H9 (cell line): ENCODE results near the gene SPATA20. TPM values are rescaled to one million over a fixed set of nuclear protein-coding genes. Genes with fewer than 3 reads are reported as not detected.

Source experiments
- DNase-seq: peaks from one replicate; pipeline ENCODE4 v3.0.0-alpha.2; 2017
- H2AFZ ChIP-seq: one replicate; pipeline ENCODE4 v1.6.1; 2013; ENCODE audit warnings: mild to moderate bottlenecking, low read length, control low read depth, moderate library complexity
- H2AK5ac ChIP-seq: 2 replicates; pipeline ENCODE4 v1.6.1; 2013; ENCODE audit warnings: low read length, control low read depth, mixed read lengths; ENCODE audit not compliant: insufficient read length
- H2BK120ac ChIP-seq: one replicate; pipeline ENCODE4 v1.6.1; 2013; ENCODE audit warnings: low read depth, mild to moderate bottlenecking, low read length, control low read depth, inconsistent platforms; ENCODE audit not compliant: poor library complexity, severe bottlenecking
- H2BK12ac ChIP-seq: 2 replicates; pipeline ENCODE4 v1.6.1; 2013; ENCODE audit warnings: low read length, control low read depth, mixed read lengths, low read depth; ENCODE audit not compliant: insufficient read length
- H2BK15ac ChIP-seq: 2 replicates; pipeline ENCODE4 v1.6.1; 2013; ENCODE audit warnings: low read depth, low read length, control low read depth
- H2BK20ac ChIP-seq: one replicate; pipeline ENCODE4 v1.6.1; 2013; ENCODE audit warnings: low read depth, mild to moderate bottlenecking, low read length, control low read depth, inconsistent platforms; ENCODE audit not compliant: poor library complexity, severe bottlenecking
- H2BK5ac ChIP-seq: 2 replicates; pipeline ENCODE4 v1.6.1; 2013; ENCODE audit warnings: low read length, control low read depth, mixed read lengths; ENCODE audit not compliant: insufficient read length
- H3K14ac ChIP-seq: 2 replicates; pipeline ENCODE4 v1.6.1; 2013; ENCODE audit warnings: low read length, control low read depth; ENCODE audit not compliant: insufficient read depth
- H3K18ac ChIP-seq: 2 replicates; pipeline ENCODE4 v1.6.1; 2013; ENCODE audit warnings: low read depth, mild to moderate bottlenecking, mixed read lengths, low read length, control low read depth; ENCODE audit not compliant: insufficient read length
- H3K23ac ChIP-seq: 2 replicates; pipeline ENCODE4 v1.6.1; 2013; ENCODE audit warnings: low read length, control low read depth, mixed read lengths, low read depth; ENCODE audit not compliant: insufficient read length
- H3K23me2 ChIP-seq: 2 replicates; pipeline ENCODE4 v1.6.1; 2013; ENCODE audit warnings: low read depth, mild to moderate bottlenecking, mixed read lengths, low read length, control low read depth; ENCODE audit not compliant: insufficient read length, poor library complexity, severe bottlenecking
- H3K27ac ChIP-seq: 2 replicates; pipeline ENCODE4 v1.5.1; 2013; ENCODE audit warnings: low read length, control low read depth, mixed read lengths, low read depth; ENCODE audit not compliant: insufficient read length
- H3K27me3 ChIP-seq: 2 replicates; pipeline ENCODE4 v1.6.1; 2013; ENCODE audit warnings: low read length, control low read depth, inconsistent platforms; ENCODE audit not compliant: insufficient read depth
- H3K4ac ChIP-seq: 2 replicates; pipeline ENCODE4 v1.6.1; 2013; ENCODE audit warnings: low read depth, mild to moderate bottlenecking, control low read depth, inconsistent platforms, low read length, moderate library complexity
- H3K4me1 ChIP-seq: 2 replicates; pipeline ENCODE4 v1.6.1; 2013; ENCODE audit warnings: low read length, control low read depth, inconsistent platforms; ENCODE audit not compliant: insufficient read depth
- H3K4me2 ChIP-seq: 2 replicates; pipeline ENCODE4 v1.6.1; 2013; ENCODE audit warnings: low read length, control low read depth, mixed read lengths; ENCODE audit not compliant: insufficient read length, insufficient read depth
- H3K56ac ChIP-seq: 2 replicates; pipeline ENCODE4 v1.6.1; 2013; ENCODE audit warnings: low read depth, mild to moderate bottlenecking, mixed read lengths, low read length, control low read depth; ENCODE audit not compliant: insufficient read length
- H3K79me1 ChIP-seq: 2 replicates; pipeline ENCODE4 v1.6.1; 2013; ENCODE audit warnings: low read depth, mild to moderate bottlenecking, moderate library complexity, low read length, control low read depth, inconsistent platforms; ENCODE audit not compliant: insufficient read depth, poor library complexity, severe bottlenecking
- H3K79me2 ChIP-seq: 2 replicates; pipeline ENCODE4 v1.6.1; 2013; ENCODE audit warnings: low read length, control low read depth, inconsistent platforms; ENCODE audit not compliant: insufficient read depth
- H3K9ac ChIP-seq: 2 replicates; pipeline ENCODE4 v1.6.1; 2013; ENCODE audit warnings: low read length, control low read depth, mixed read lengths; ENCODE audit not compliant: insufficient read length; ENCODE audit errors: extremely low read depth
- H3K9me3 ChIP-seq: one replicate; pipeline ENCODE4 v1.6.1; 2013; ENCODE audit warnings: low read depth, low read length, inconsistent platforms; ENCODE audit not compliant: control insufficient read depth
- H3T11ph ChIP-seq: one replicate; pipeline ENCODE4 v1.6.1; 2013; ENCODE audit warnings: mild to moderate bottlenecking, low read length, control low read depth, inconsistent platforms
- H4K20me1 ChIP-seq: one replicate; pipeline ENCODE4 v1.6.1; 2013; ENCODE audit not compliant: control insufficient read depth, insufficient read length, insufficient read depth
- H4K5ac ChIP-seq: 2 replicates; pipeline ENCODE4 v1.6.1; 2013; ENCODE audit warnings: low read depth, mild to moderate bottlenecking, mixed read lengths, low read length, control low read depth; ENCODE audit not compliant: insufficient read length
- H4K8ac ChIP-seq: replicated peaks from 2 replicates; pipeline ENCODE4 v1.6.1; 2013; ENCODE audit warnings: low read length, control low read depth, mixed read lengths, low read depth; ENCODE audit not compliant: insufficient read length
- H4K91ac ChIP-seq: 2 replicates; pipeline ENCODE4 v1.6.1; 2013; ENCODE audit warnings: low read depth, mild to moderate bottlenecking, moderate library complexity, mixed read lengths, low read length, control low read depth; ENCODE audit not compliant: insufficient read length
- H3K27ac Mint-ChIP-seq, 3 experiments: 2 replicates in 2 of 3; 3 replicates in 1 of 3; pipeline ENCODE4 v1.8.0; 2020 to 2021; ENCODE audit warnings: mixed read lengths in 3 of 3, mild to moderate bottlenecking in 1 of 3, moderate library complexity in 1 of 3
- H3K27me3 Mint-ChIP-seq: 2 replicates; pipeline ENCODE4 v1.8.0; 2021; ENCODE audit warnings: low read depth, mild to moderate bottlenecking, moderate library complexity, mixed read lengths
- H3K36me3 Mint-ChIP-seq, 3 experiments: 2 replicates in 2 of 3; 3 replicates in 1 of 3; pipeline ENCODE4 v1.8.0; 2020 to 2021; ENCODE audit warnings: low read depth in 3 of 3, mixed read lengths in 3 of 3; ENCODE audit not compliant: insufficient read depth in 1 of 3
- H3K4me1 Mint-ChIP-seq, 2 experiments: 2 replicates each; pipeline ENCODE4 v1.8.0; 2020; ENCODE audit warnings: mixed read lengths in 2 of 2
- H3K4me3 Mint-ChIP-seq, 2 experiments: 2 replicates in 1 of 2; 3 replicates in 1 of 2; pipeline ENCODE4 v1.8.0; 2020 to 2021; ENCODE audit warnings: mild to moderate bottlenecking in 2 of 2, mixed read lengths in 2 of 2, moderate library complexity in 1 of 2
- H3K9me3 Mint-ChIP-seq, 2 experiments: 2 replicates in 1 of 2; 3 replicates in 1 of 2; pipeline ENCODE4 v1.8.0; 2020; ENCODE audit warnings: mild to moderate bottlenecking in 2 of 2, mixed read lengths in 2 of 2, moderate library complexity in 1 of 2
- WGBS: extraction: QIAGEN DNeasy Blood & Tissue Kit; methylation state at CpG from one replicate; pipeline ENCODE4 v1.1.7; 2013; ENCODE audit warnings: missing lambda C conversion rate, low lambda C conversion rate, mixed read lengths; ENCODE audit not compliant: insufficient read length; ENCODE audit errors: extremely low coverage; 5-methylcytosine and 5-hydroxymethylcytosine counted together
- total RNA-seq: library from RNA; stranded (reverse); gene quantifications from 2 replicates; pipeline ENCODE4 v1.2.1, GENCODE V29; 2021
- TF ChIP-seq, protein P1 (sequence below): fragments of 200-600 bp; sonication (generic); conservative IDR thresholded peaks from 3 replicates; pipeline ENCODE4 v1.8.0; 2021; ENCODE audit warnings: antibody characterized with exemption, mild to moderate bottlenecking

Gene SPATA20
- total RNA-seq, 1 experiment from 2014 or later: 23.9 TPM

DNA sequence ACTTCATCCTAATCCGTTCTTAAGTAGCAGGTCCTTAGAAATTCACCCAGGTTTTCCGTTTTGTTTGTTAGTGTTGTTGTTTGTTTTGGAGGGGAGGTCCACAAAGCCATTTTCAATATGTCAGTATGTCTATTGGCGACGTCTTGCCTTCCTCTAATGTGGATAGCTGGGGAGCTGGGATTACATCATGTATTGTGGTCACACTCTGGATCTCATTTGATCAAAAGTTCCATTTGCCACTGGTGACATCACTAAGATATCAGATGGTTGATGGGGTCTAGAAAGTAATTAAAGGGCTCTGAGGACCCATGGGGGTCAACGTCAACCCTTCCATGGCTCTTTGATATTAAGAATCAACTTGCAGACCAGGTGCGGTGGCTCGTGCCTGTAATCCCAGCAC, 17.1 kb upstream of the SPATA20 start:
- Histone ChIP-seq H2BK15ac (no peak overlapping the region), H4K20me1 (no peaks in the 10 kb centered on the region), H4K8ac (no peak overlapping the region), H2AK5ac (no peak overlapping the region), H3K4me1 (peaks cover 3% of the 10 kb centered on the region; the same call in 1 of the 2 replicates), H2BK120ac (no peak overlapping the region), H3K27ac (no peak overlapping the region), H2BK12ac (no peak overlapping the region), H3K23me2 (peaks cover 17% of the 10 kb centered on the region), H3K23ac (no peak overlapping the region), H3K18ac (no peak overlapping the region), H3K9me3 (no peaks in the 10 kb centered on the region), H3K14ac (no peak overlapping the region), H3K4me2 (no peak overlapping the region), H3K79me1 (no peaks in the 10 kb centered on the region), H2BK5ac (no peak overlapping the region), H3K4ac (no peak overlapping the region), H4K5ac (no peak overlapping the region), H3K9ac (no peak overlapping the region), H2AFZ (no peak overlapping the region), H3K56ac (no peak overlapping the region), H2BK20ac (no peak overlapping the region), H3K27me3 (no peaks in the 10 kb centered on the region; the same call in 1 of the 2 replicates), H4K91ac (no peak overlapping the region), H3T11ph (no peak overlapping the region), H3K79me2 (no peaks in the 10 kb centered on the region)
- peaks cover 39 to 42% of the 10 kb centered on the region in 2 experiments for H3K4me1 Mint-ChIP-seq
- H3K9me3 Mint-ChIP-seq: no peaks in the 10 kb centered on the region; a peak in 1 of 5 replicates
- H3K27me3 Mint-ChIP-seq: peaks cover 49% of the 10 kb centered on the region
- no peak overlapping the region for H3K27ac Mint-ChIP-seq
- no peaks in the 10 kb centered on the region for H3K36me3 Mint-ChIP-seq
- DNase-seq: no peak
- TF ChIP-seq, protein P1, sequence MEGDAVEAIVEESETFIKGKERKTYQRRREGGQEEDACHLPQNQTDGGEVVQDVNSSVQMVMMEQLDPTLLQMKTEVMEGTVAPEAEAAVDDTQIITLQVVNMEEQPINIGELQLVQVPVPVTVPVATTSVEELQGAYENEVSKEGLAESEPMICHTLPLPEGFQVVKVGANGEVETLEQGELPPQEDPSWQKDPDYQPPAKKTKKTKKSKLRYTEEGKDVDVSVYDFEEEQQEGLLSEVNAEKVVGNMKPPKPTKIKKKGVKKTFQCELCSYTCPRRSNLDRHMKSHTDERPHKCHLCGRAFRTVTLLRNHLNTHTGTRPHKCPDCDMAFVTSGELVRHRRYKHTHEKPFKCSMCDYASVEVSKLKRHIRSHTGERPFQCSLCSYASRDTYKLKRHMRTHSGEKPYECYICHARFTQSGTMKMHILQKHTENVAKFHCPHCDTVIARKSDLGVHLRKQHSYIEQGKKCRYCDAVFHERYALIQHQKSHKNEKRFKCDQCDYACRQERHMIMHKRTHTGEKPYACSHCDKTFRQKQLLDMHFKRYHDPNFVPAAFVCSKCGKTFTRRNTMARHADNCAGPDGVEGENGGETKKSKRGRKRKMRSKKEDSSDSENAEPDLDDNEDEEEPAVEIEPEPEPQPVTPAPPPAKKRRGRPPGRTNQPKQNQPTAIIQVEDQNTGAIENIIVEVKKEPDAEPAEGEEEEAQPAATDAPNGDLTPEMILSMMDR: no peak
- no peak overlapping the region for H3K4me3 Mint-ChIP-seq
- WGBS: no CpG with 5 or more reads among the region's 7 CpGs
